H9 (cell line): Measurements from ENCODE around the gene SHISA4. TPM values are rescaled to one million over a fixed set of nuclear protein-coding genes. Genes with fewer than 3 reads are reported as not detected.

Source experiments
- DNase-seq: peaks from one replicate; pipeline ENCODE4 v3.0.0-alpha.2; 2017
- H2AFZ ChIP-seq: one replicate; pipeline ENCODE4 v1.6.1; 2013; ENCODE audit warnings: mild to moderate bottlenecking, low read length, control low read depth, moderate library complexity
- H2AK5ac ChIP-seq: 2 replicates; pipeline ENCODE4 v1.6.1; 2013; ENCODE audit warnings: low read length, control low read depth, mixed read lengths; ENCODE audit not compliant: insufficient read length
- H2BK120ac ChIP-seq: one replicate; pipeline ENCODE4 v1.6.1; 2013; ENCODE audit warnings: low read depth, mild to moderate bottlenecking, low read length, control low read depth, inconsistent platforms; ENCODE audit not compliant: poor library complexity, severe bottlenecking
- H2BK12ac ChIP-seq: 2 replicates; pipeline ENCODE4 v1.6.1; 2013; ENCODE audit warnings: low read length, control low read depth, mixed read lengths, low read depth; ENCODE audit not compliant: insufficient read length
- H2BK15ac ChIP-seq: 2 replicates; pipeline ENCODE4 v1.6.1; 2013; ENCODE audit warnings: low read depth, low read length, control low read depth
- H2BK20ac ChIP-seq: one replicate; pipeline ENCODE4 v1.6.1; 2013; ENCODE audit warnings: low read depth, mild to moderate bottlenecking, low read length, control low read depth, inconsistent platforms; ENCODE audit not compliant: poor library complexity, severe bottlenecking
- H2BK5ac ChIP-seq: 2 replicates; pipeline ENCODE4 v1.6.1; 2013; ENCODE audit warnings: low read length, control low read depth, mixed read lengths; ENCODE audit not compliant: insufficient read length
- H3K14ac ChIP-seq: 2 replicates; pipeline ENCODE4 v1.6.1; 2013; ENCODE audit warnings: low read length, control low read depth; ENCODE audit not compliant: insufficient read depth
- H3K18ac ChIP-seq: 2 replicates; pipeline ENCODE4 v1.6.1; 2013; ENCODE audit warnings: low read depth, mild to moderate bottlenecking, mixed read lengths, low read length, control low read depth; ENCODE audit not compliant: insufficient read length
- H3K23ac ChIP-seq: 2 replicates; pipeline ENCODE4 v1.6.1; 2013; ENCODE audit warnings: low read length, control low read depth, mixed read lengths, low read depth; ENCODE audit not compliant: insufficient read length
- H3K23me2 ChIP-seq: 2 replicates; pipeline ENCODE4 v1.6.1; 2013; ENCODE audit warnings: low read depth, mild to moderate bottlenecking, mixed read lengths, low read length, control low read depth; ENCODE audit not compliant: insufficient read length, poor library complexity, severe bottlenecking
- H3K27ac ChIP-seq: 2 replicates; pipeline ENCODE4 v1.5.1; 2013; ENCODE audit warnings: low read length, control low read depth, mixed read lengths, low read depth; ENCODE audit not compliant: insufficient read length
- H3K27me3 ChIP-seq: 2 replicates; pipeline ENCODE4 v1.6.1; 2013; ENCODE audit warnings: low read length, control low read depth, inconsistent platforms; ENCODE audit not compliant: insufficient read depth
- H3K4ac ChIP-seq: 2 replicates; pipeline ENCODE4 v1.6.1; 2013; ENCODE audit warnings: low read depth, mild to moderate bottlenecking, control low read depth, inconsistent platforms, low read length, moderate library complexity
- H3K4me1 ChIP-seq: 2 replicates; pipeline ENCODE4 v1.6.1; 2013; ENCODE audit warnings: low read length, control low read depth, inconsistent platforms; ENCODE audit not compliant: insufficient read depth
- H3K4me2 ChIP-seq: 2 replicates; pipeline ENCODE4 v1.6.1; 2013; ENCODE audit warnings: low read length, control low read depth, mixed read lengths; ENCODE audit not compliant: insufficient read length, insufficient read depth
- H3K56ac ChIP-seq: 2 replicates; pipeline ENCODE4 v1.6.1; 2013; ENCODE audit warnings: low read depth, mild to moderate bottlenecking, mixed read lengths, low read length, control low read depth; ENCODE audit not compliant: insufficient read length
- H3K79me1 ChIP-seq: 2 replicates; pipeline ENCODE4 v1.6.1; 2013; ENCODE audit warnings: low read depth, mild to moderate bottlenecking, moderate library complexity, low read length, control low read depth, inconsistent platforms; ENCODE audit not compliant: insufficient read depth, poor library complexity, severe bottlenecking
- H3K79me2 ChIP-seq: 2 replicates; pipeline ENCODE4 v1.6.1; 2013; ENCODE audit warnings: low read length, control low read depth, inconsistent platforms; ENCODE audit not compliant: insufficient read depth
- H3K9ac ChIP-seq: 2 replicates; pipeline ENCODE4 v1.6.1; 2013; ENCODE audit warnings: low read length, control low read depth, mixed read lengths; ENCODE audit not compliant: insufficient read length; ENCODE audit errors: extremely low read depth
- H3K9me3 ChIP-seq: one replicate; pipeline ENCODE4 v1.6.1; 2013; ENCODE audit warnings: low read depth, low read length, inconsistent platforms; ENCODE audit not compliant: control insufficient read depth
- H3T11ph ChIP-seq: one replicate; pipeline ENCODE4 v1.6.1; 2013; ENCODE audit warnings: mild to moderate bottlenecking, low read length, control low read depth, inconsistent platforms
- H4K20me1 ChIP-seq: one replicate; pipeline ENCODE4 v1.6.1; 2013; ENCODE audit not compliant: control insufficient read depth, insufficient read length, insufficient read depth
- H4K5ac ChIP-seq: 2 replicates; pipeline ENCODE4 v1.6.1; 2013; ENCODE audit warnings: low read depth, mild to moderate bottlenecking, mixed read lengths, low read length, control low read depth; ENCODE audit not compliant: insufficient read length
- H4K8ac ChIP-seq: replicated peaks from 2 replicates; pipeline ENCODE4 v1.6.1; 2013; ENCODE audit warnings: low read length, control low read depth, mixed read lengths, low read depth; ENCODE audit not compliant: insufficient read length
- H4K91ac ChIP-seq: 2 replicates; pipeline ENCODE4 v1.6.1; 2013; ENCODE audit warnings: low read depth, mild to moderate bottlenecking, moderate library complexity, mixed read lengths, low read length, control low read depth; ENCODE audit not compliant: insufficient read length
- H3K27ac Mint-ChIP-seq, 3 experiments: 2 replicates in 2 of 3; 3 replicates in 1 of 3; pipeline ENCODE4 v1.8.0; 2020 to 2021; ENCODE audit warnings: mixed read lengths in 3 of 3, mild to moderate bottlenecking in 1 of 3, moderate library complexity in 1 of 3
- H3K27me3 Mint-ChIP-seq: 2 replicates; pipeline ENCODE4 v1.8.0; 2021; ENCODE audit warnings: low read depth, mild to moderate bottlenecking, moderate library complexity, mixed read lengths
- H3K36me3 Mint-ChIP-seq, 3 experiments: 2 replicates in 2 of 3; 3 replicates in 1 of 3; pipeline ENCODE4 v1.8.0; 2020 to 2021; ENCODE audit warnings: low read depth in 3 of 3, mixed read lengths in 3 of 3; ENCODE audit not compliant: insufficient read depth in 1 of 3
- H3K4me1 Mint-ChIP-seq, 2 experiments: 2 replicates each; pipeline ENCODE4 v1.8.0; 2020; ENCODE audit warnings: mixed read lengths in 2 of 2
- H3K4me3 Mint-ChIP-seq, 2 experiments: 2 replicates in 1 of 2; 3 replicates in 1 of 2; pipeline ENCODE4 v1.8.0; 2020 to 2021; ENCODE audit warnings: mild to moderate bottlenecking in 2 of 2, mixed read lengths in 2 of 2, moderate library complexity in 1 of 2
- H3K9me3 Mint-ChIP-seq, 2 experiments: 2 replicates in 1 of 2; 3 replicates in 1 of 2; pipeline ENCODE4 v1.8.0; 2020; ENCODE audit warnings: mild to moderate bottlenecking in 2 of 2, mixed read lengths in 2 of 2, moderate library complexity in 1 of 2
- WGBS: extraction: QIAGEN DNeasy Blood & Tissue Kit; methylation state at CpG from one replicate; pipeline ENCODE4 v1.1.7; 2013; ENCODE audit warnings: missing lambda C conversion rate, low lambda C conversion rate, mixed read lengths; ENCODE audit not compliant: insufficient read length; ENCODE audit errors: extremely low coverage; 5-methylcytosine and 5-hydroxymethylcytosine counted together
- total RNA-seq: library from RNA; stranded (reverse); gene quantifications from 2 replicates; pipeline ENCODE4 v1.2.1, GENCODE V29; 2021
- TF ChIP-seq, protein P1 (sequence below): fragments of 200-600 bp; sonication (generic); conservative IDR thresholded peaks from 3 replicates; pipeline ENCODE4 v1.8.0; 2021; ENCODE audit warnings: antibody characterized with exemption, mild to moderate bottlenecking

The SHISA4 gene
- total RNA-seq, 1 experiment from 2014 or later, result 6.3 TPM

DNA sequence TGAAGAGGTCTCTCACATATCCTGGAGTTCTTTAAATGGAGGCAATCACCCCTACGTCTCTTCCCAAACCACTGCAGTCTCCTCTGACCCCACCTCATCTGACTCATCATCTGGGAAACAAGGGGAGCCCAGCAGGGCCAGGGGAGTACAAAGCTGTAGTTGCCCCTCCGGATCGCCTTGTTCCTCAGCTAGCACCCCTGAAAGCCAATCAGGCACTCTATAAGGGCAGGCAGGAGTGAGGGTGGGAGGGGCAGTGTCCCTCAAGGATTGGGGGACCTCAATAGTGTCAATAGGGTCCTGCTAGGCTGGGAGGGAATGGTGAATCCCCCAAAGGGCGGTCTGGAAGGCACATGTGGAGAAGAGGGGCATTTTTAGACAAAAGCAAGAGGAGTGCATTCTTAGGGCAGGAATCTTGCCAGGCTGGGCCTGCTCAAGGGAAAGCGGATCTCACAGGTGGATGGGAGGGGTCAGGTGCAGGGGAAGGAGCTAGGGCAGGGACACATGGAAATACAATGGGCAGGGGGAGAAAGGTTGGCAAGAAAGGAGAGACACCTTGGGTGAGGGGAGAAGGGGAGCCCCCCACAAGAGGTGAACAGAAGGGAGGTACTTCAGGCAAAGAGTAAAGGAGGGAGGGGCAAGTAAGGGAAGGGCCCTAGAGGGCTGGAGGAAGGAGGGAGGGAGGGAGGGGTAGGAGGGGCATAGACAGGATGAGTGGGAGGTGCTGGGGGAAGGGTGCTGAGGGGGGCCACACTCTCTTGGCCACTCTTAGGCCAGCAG lies 5.8 kb downstream of the SHISA4 start:
- no peak overlapping the region for H3K14ac ChIP-seq
- H2BK15ac ChIP-seq, result no peak overlapping the region
- no peak overlapping the region for H4K91ac ChIP-seq
- no peak overlapping the region for H2AFZ ChIP-seq
- Mint-ChIP-seq H3K4me3 (no peak overlapping the region; a peak in 1 of 5 replicates), H3K4me1 (peaks cover 27 to 36% of the 10 kb centered on the region in 2 experiments), H3K9me3 (no peaks in the 10 kb centered on the region), H3K27ac (peak overlapping the region in 1 of 3 experiments; percentile 50; a peak in 2 of 7 replicates), H3K27me3 (peaks cover 6% of the 10 kb centered on the region), H3K36me3 (0 out of 7 replicates have a peak, but pooled peaks cover 0 to 1% (median 0%) of the 10 kb centered on the region in 3 experiments)
- no peak overlapping the region for H3K23ac ChIP-seq
- peak; percentile 67 for DNase-seq
- no peak overlapping the region for H3K56ac ChIP-seq
- H3K18ac ChIP-seq, result no peak overlapping the region
- no peaks in the 10 kb centered on the region for H3K79me2 ChIP-seq
- H2BK12ac ChIP-seq, result no peak overlapping the region
- no peaks in the 10 kb centered on the region for H3K23me2 ChIP-seq
- no peak overlapping the region for H3K4ac ChIP-seq
- TF ChIP-seq, protein P1, sequence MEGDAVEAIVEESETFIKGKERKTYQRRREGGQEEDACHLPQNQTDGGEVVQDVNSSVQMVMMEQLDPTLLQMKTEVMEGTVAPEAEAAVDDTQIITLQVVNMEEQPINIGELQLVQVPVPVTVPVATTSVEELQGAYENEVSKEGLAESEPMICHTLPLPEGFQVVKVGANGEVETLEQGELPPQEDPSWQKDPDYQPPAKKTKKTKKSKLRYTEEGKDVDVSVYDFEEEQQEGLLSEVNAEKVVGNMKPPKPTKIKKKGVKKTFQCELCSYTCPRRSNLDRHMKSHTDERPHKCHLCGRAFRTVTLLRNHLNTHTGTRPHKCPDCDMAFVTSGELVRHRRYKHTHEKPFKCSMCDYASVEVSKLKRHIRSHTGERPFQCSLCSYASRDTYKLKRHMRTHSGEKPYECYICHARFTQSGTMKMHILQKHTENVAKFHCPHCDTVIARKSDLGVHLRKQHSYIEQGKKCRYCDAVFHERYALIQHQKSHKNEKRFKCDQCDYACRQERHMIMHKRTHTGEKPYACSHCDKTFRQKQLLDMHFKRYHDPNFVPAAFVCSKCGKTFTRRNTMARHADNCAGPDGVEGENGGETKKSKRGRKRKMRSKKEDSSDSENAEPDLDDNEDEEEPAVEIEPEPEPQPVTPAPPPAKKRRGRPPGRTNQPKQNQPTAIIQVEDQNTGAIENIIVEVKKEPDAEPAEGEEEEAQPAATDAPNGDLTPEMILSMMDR, result no peak
- H4K20me1 ChIP-seq, result no peaks in the 10 kb centered on the region
- no peak overlapping the region for H2AK5ac ChIP-seq
- H3K4me2 ChIP-seq, result peak overlapping the region; percentile 7
- H2BK20ac ChIP-seq, result no peak overlapping the region
- no peak overlapping the region for H3T11ph ChIP-seq
- H3K4me1 ChIP-seq, result peaks cover 5% of the 10 kb centered on the region; the same call in 1 of the 2 replicates
- no peak overlapping the region for H2BK5ac ChIP-seq
- H3K27me3 ChIP-seq, result no peaks in the 10 kb centered on the region
- no peak overlapping the region for H4K8ac ChIP-seq
- no peak overlapping the region for H2BK120ac ChIP-seq
- no peak overlapping the region for H4K5ac ChIP-seq
- H3K79me1 ChIP-seq, result no peaks in the 10 kb centered on the region
- no CpG with 5 or more reads among the region's 5 CpGs for WGBS
- H3K9me3 ChIP-seq, result no peaks in the 10 kb centered on the region
- H3K27ac ChIP-seq, result no peak overlapping the region
- H3K9ac ChIP-seq, result no peak overlapping the region
